Parathyroid adenoma (tissue), 2 donors: ENCODE data around the gene CACHD1.

Experiments used
- H2AFZ ChIP-seq: fragments of 300-600 bp; sonication (generic); one replicate; pipeline ENCODE4 v1.7.0; 2017; ENCODE audit warnings: antibody characterized with exemption, mild to moderate bottlenecking
- H3K27ac ChIP-seq: fragments of 300-600 bp; sonication (generic); one replicate; pipeline ENCODE4 v1.7.0; 2017
- H3K27me3 ChIP-seq: fragments of 300-600 bp; sonication (generic); one replicate; pipeline ENCODE4 v1.7.0; 2017; ENCODE audit warnings: low read length; ENCODE audit not compliant: control insufficient read depth, insufficient read depth
- H3K36me3 ChIP-seq: fragments of 300-600 bp; sonication (generic); one replicate; pipeline ENCODE4 v1.7.0; 2017; ENCODE audit warnings: low read length; ENCODE audit not compliant: control insufficient read depth, insufficient read depth
- H3K4me1 ChIP-seq: fragments of 300-600 bp; sonication (generic); one replicate; pipeline ENCODE4 v1.7.0; 2017; ENCODE audit warnings: control low read depth
- H3K4me2 ChIP-seq: fragments of 300-600 bp; sonication (generic); one replicate; pipeline ENCODE4 v1.7.0; 2017; ENCODE audit warnings: low read length
- H3K4me3 ChIP-seq: fragments of 300-600 bp; sonication (generic); one replicate; pipeline ENCODE4 v1.7.0; 2017; ENCODE audit warnings: low read depth, low read length
- H3K79me2 ChIP-seq: fragments of 300-600 bp; sonication (generic); one replicate; pipeline ENCODE4 v1.7.0; 2017; ENCODE audit warnings: control low read depth
- H3K9ac ChIP-seq: fragments of 300-600 bp; sonication (generic); one replicate; pipeline ENCODE4 v1.7.0; 2017; ENCODE audit warnings: mild to moderate bottlenecking
- H3K9me3 ChIP-seq: fragments of 300-600 bp; sonication (generic); one replicate; pipeline ENCODE4 v1.7.0; 2017; ENCODE audit warnings: low read length; ENCODE audit not compliant: control insufficient read depth
- CTCF ChIP-seq: fragments of 300-600 bp; sonication (generic); IDR thresholded peaks from one replicate; pipeline ENCODE4 v1.7.0; 2017; ENCODE audit warnings: antibody characterized with exemption, mild to moderate bottlenecking
- donor health status: primary hyperparathyroidism.

Gene CACHD1

GRCh38 chr1:64590316-64590715 is 120.4 kb downstream of the CACHD1 start:
- H3K4me3 ChIP-seq, result no peak overlapping the region
- no peak for TF ChIP-seq CTCF
- no peak overlapping the region for H3K27ac ChIP-seq
- H3K4me1 ChIP-seq, result peaks cover 13% of the 10 kb centered on the region
- no peaks in the 10 kb centered on the region for H3K27me3 ChIP-seq
- H3K36me3 ChIP-seq, result no peaks in the 10 kb centered on the region
- H3K9me3 ChIP-seq, result no peaks in the 10 kb centered on the region
- no peak overlapping the region for H3K9ac ChIP-seq
- H3K79me2 ChIP-seq, result no peaks in the 10 kb centered on the region
- H2AFZ ChIP-seq, result no peak overlapping the region
- H3K4me2 ChIP-seq, result no peak overlapping the region

- no peaks in the 10 kb centered on the region for H3K36me3 ChIP-seq
- no peak overlapping the region for H3K9ac ChIP-seq
- H2AFZ ChIP-seq, result peak overlapping the region; percentile 38
- H3K79me2 ChIP-seq, result no peaks in the 10 kb centered on the region
- H3K4me1 ChIP-seq, result peaks cover 35% of the 10 kb centered on the region
- peak overlapping the region; percentile 18 for H3K4me2 ChIP-seq
- H3K27ac ChIP-seq, result peak overlapping the region; percentile 93
- TF ChIP-seq CTCF, result no peak
- no peaks in the 10 kb centered on the region for H3K9me3 ChIP-seq
- H3K4me3 ChIP-seq, result no peak overlapping the region
- H3K27me3 ChIP-seq, result no peaks in the 10 kb centered on the region
These were observed 124.5 kb downstream of the CACHD1 start for GRCh38 chr1:64594446-64594845.

- no peaks in the 10 kb centered on the region for H3K79me2 ChIP-seq
These were observed 126.1 kb downstream of the CACHD1 start for GRCh38 chr1:64595871-64596515.

GRCh38 chr1:64597113-64597512 is 127.2 kb downstream of the CACHD1 start:
- Histone ChIP-seq H3K9ac (no peak overlapping the region), H3K4me2 (no peak overlapping the region), H3K36me3 (no peaks in the 10 kb centered on the region), H2AFZ (no peak overlapping the region), H3K27ac (peak overlapping the region; percentile 93), H3K4me3 (no peak overlapping the region), H3K27me3 (no peaks in the 10 kb centered on the region), H3K79me2 (no peaks in the 10 kb centered on the region), H3K9me3 (no peaks in the 10 kb centered on the region), H3K4me1 (peaks cover 35% of the 10 kb centered on the region)
- no peak for TF ChIP-seq CTCF

More at GRCh38 chr1:64595871-64596515, 126.1 kb downstream of the CACHD1 start:
- Histone ChIP-seq H3K9me3 (no peaks in the 10 kb centered on the region), H3K4me1 (peaks cover 35% of the 10 kb centered on the region), H2AFZ (peak overlapping the region; percentile 28), H3K36me3 (no peaks in the 10 kb centered on the region), H3K4me3 (no peak overlapping the region), H3K9ac (no peak overlapping the region), H3K27ac (peak overlapping the region; percentile 93), H3K27me3 (no peaks in the 10 kb centered on the region), H3K4me2 (peak overlapping the region; percentile 40)
- no peak for TF ChIP-seq CTCF

- Histone ChIP-seq H3K36me3 (no peaks in the 10 kb centered on the region), H3K9me3 (no peaks in the 10 kb centered on the region), H3K9ac (no peak overlapping the region), H3K79me2 (no peaks in the 10 kb centered on the region), H3K4me3 (peak overlapping the region; percentile 24), H3K4me1 (peaks cover 35% of the 10 kb centered on the region), H3K4me2 (peak overlapping the region; percentile 38), H3K27me3 (no peaks in the 10 kb centered on the region), H2AFZ (peak overlapping the region; percentile 29), H3K27ac (peak overlapping the region; percentile 93)
- TF ChIP-seq CTCF, result no peak
These were observed 128.2 kb downstream of the CACHD1 start for GRCh38 chr1:64598100-64598571.
